HUES6 (cell line): ENCODE measurements around the gene ZNF407.

Source experiments
- H3K27ac ChIP-seq: 2 replicates; pipeline ENCODE4 v1.7.0; 2013; ENCODE audit warnings: low read depth, mild to moderate bottlenecking, low read length, inconsistent platforms
- H3K27me3 ChIP-seq: 2 replicates; pipeline ENCODE4 v1.6.1; 2013; ENCODE audit warnings: low read length; ENCODE audit not compliant: control insufficient read depth, insufficient read depth
- H3K36me3 ChIP-seq: 2 replicates; pipeline ENCODE4 v1.6.1; 2013; ENCODE audit warnings: low read length; ENCODE audit not compliant: control insufficient read depth, insufficient read depth
- H3K4me1 ChIP-seq: 2 replicates; pipeline ENCODE4 v1.6.1; 2013; ENCODE audit warnings: low read length; ENCODE audit not compliant: control insufficient read depth, insufficient read depth
- H3K4me3 ChIP-seq: 2 replicates; pipeline ENCODE4 v1.5.1; 2013; ENCODE audit warnings: low read depth, low read length
- H3K9ac ChIP-seq: one replicate; pipeline ENCODE4 v1.6.1; 2013; ENCODE audit warnings: mild to moderate bottlenecking, low read length
- H3K9me3 ChIP-seq: 2 replicates; pipeline ENCODE4 v1.6.1; 2013; ENCODE audit warnings: low read depth, low read length; ENCODE audit not compliant: control insufficient read depth, insufficient read depth

Gene ZNF407

GRCh38 chr18:74905247-74905646 is 307.6 kb downstream of the ZNF407 start:
- Histone ChIP-seq H3K4me3 (no peak overlapping the region), H3K4me1 (0 out of 2 replicates have a peak, but pooled peaks cover 4% of the 10 kb centered on the region), H3K9me3 (no peaks in the 10 kb centered on the region), H3K27ac (no peak overlapping the region), H3K27me3 (no peaks in the 10 kb centered on the region), H3K36me3 (no peaks in the 10 kb centered on the region), H3K9ac (no peak overlapping the region)

- H3K27me3 ChIP-seq = no peaks in the 10 kb centered on the region
Observed at GRCh38 chr18:74906184-74906583, 308.5 kb downstream of the ZNF407 start.

GRCh38 chr18:74914052-74914591 is 316.5 kb downstream of the ZNF407 start:
- H3K36me3 ChIP-seq = no peaks in the 10 kb centered on the region
- H3K9me3 ChIP-seq = no peaks in the 10 kb centered on the region
- peaks cover 14% of the 10 kb centered on the region for H3K4me1 ChIP-seq
- no peaks in the 10 kb centered on the region for H3K27me3 ChIP-seq
- no peak overlapping the region for H3K4me3 ChIP-seq
- H3K27ac ChIP-seq = no peak overlapping the region
- no peak overlapping the region for H3K9ac ChIP-seq

More at GRCh38 chr18:74906184-74906583, 308.5 kb downstream of the ZNF407 start:
- H3K36me3 ChIP-seq = no peaks in the 10 kb centered on the region
- H3K4me3 ChIP-seq = no peak overlapping the region
- H3K9me3 ChIP-seq = no peaks in the 10 kb centered on the region
- no peak overlapping the region for H3K9ac ChIP-seq
- H3K4me1 ChIP-seq = 0 out of 2 replicates have a peak, but pooled peaks cover 4% of the 10 kb centered on the region
- no peak overlapping the region for H3K27ac ChIP-seq

- no peaks in the 10 kb centered on the region for H3K27me3 ChIP-seq
- H3K4me3 ChIP-seq = no peak overlapping the region
- peaks cover 19% of the 10 kb centered on the region for H3K4me1 ChIP-seq
- H3K36me3 ChIP-seq = no peaks in the 10 kb centered on the region
- H3K27ac ChIP-seq = no peak overlapping the region
- no peaks in the 10 kb centered on the region for H3K9me3 ChIP-seq
- no peak overlapping the region for H3K9ac ChIP-seq
Observed at GRCh38 chr18:74914648-74915047, 317.0 kb downstream of the ZNF407 start.

- Histone ChIP-seq H3K27ac (no peak overlapping the region), H3K27me3 (no peaks in the 10 kb centered on the region), H3K4me3 (no peak overlapping the region), H3K9me3 (no peaks in the 10 kb centered on the region), H3K4me1 (peaks cover 39% of the 10 kb centered on the region), H3K9ac (no peak overlapping the region), H3K36me3 (no peaks in the 10 kb centered on the region)
Observed at GRCh38 chr18:74916773-74917393, 319.2 kb downstream of the ZNF407 start.

GRCh38 chr18:74918276-74918790 is 320.7 kb downstream of the ZNF407 start:
- H3K4me1 ChIP-seq = peaks cover 50% of the 10 kb centered on the region
- H3K27ac ChIP-seq = no peak overlapping the region
- H3K4me3 ChIP-seq = no peak overlapping the region
- no peak overlapping the region for H3K9ac ChIP-seq
- H3K27me3 ChIP-seq = no peaks in the 10 kb centered on the region
- no peaks in the 10 kb centered on the region for H3K9me3 ChIP-seq
- no peaks in the 10 kb centered on the region for H3K36me3 ChIP-seq

- Histone ChIP-seq H3K36me3 (no peaks in the 10 kb centered on the region), H3K4me3 (peak overlapping the region; percentile 8; the same call in 1 of the 2 replicates), H3K27ac (peak overlapping the region; percentile 64), H3K27me3 (no peaks in the 10 kb centered on the region), H3K4me1 (peaks cover 52% of the 10 kb centered on the region), H3K9me3 (no peaks in the 10 kb centered on the region), H3K9ac (peak overlapping the region; percentile 59)
Observed at GRCh38 chr18:74921057-74921820, 323.6 kb downstream of the ZNF407 start.

GRCh38 chr18:74926051-74926450 is 328.4 kb downstream of the ZNF407 start:
- Histone ChIP-seq H3K27ac (no peak overlapping the region), H3K27me3 (no peaks in the 10 kb centered on the region), H3K9me3 (no peaks in the 10 kb centered on the region), H3K4me1 (peaks cover 38% of the 10 kb centered on the region), H3K9ac (no peak overlapping the region), H3K4me3 (no peak overlapping the region), H3K36me3 (no peaks in the 10 kb centered on the region)

- no peaks in the 10 kb centered on the region for H3K36me3 ChIP-seq
- H3K9ac ChIP-seq = no peak overlapping the region
- H3K4me1 ChIP-seq = peaks cover 20% of the 10 kb centered on the region; the same call in 1 of the 2 replicates
- no peaks in the 10 kb centered on the region for H3K9me3 ChIP-seq
- H3K4me3 ChIP-seq = no peak overlapping the region
- H3K27ac ChIP-seq = no peak overlapping the region
- no peaks in the 10 kb centered on the region for H3K27me3 ChIP-seq
Observed at GRCh38 chr18:74928194-74928968, 330.7 kb downstream of the ZNF407 start.

- no peak overlapping the region for H3K9ac ChIP-seq
- H3K36me3 ChIP-seq = no peaks in the 10 kb centered on the region
- H3K9me3 ChIP-seq = no peaks in the 10 kb centered on the region
- peak overlapping the region; percentile 8; the same call in 1 of the 2 replicates for H3K27ac ChIP-seq
- H3K27me3 ChIP-seq = no peaks in the 10 kb centered on the region
- H3K4me1 ChIP-seq = peaks cover 20% of the 10 kb centered on the region; the same call in 1 of the 2 replicates
- no peak overlapping the region for H3K4me3 ChIP-seq
Observed at GRCh38 chr18:74929110-74929509, 331.4 kb downstream of the ZNF407 start.
